Duodenal mucosa (tissue), 2 donors: Measurements from ENCODE around the gene ST3GAL5.
A peak's percentile ranks its signal among the peaks of the same experiment; 100 is the strongest.
"Not testable (repeated sequence)": the region's sequence is repeated elsewhere in the genome, so short reads cannot be mapped to it uniquely, and the experiment has no call there.

Source experiments
- H3K27ac ChIP-seq: one replicate; pipeline ENCODE4 v1.7.0; 2013; ENCODE audit warnings: low read depth, low read length
- H3K27me3 ChIP-seq, 2 donors: one replicate each; pipeline ENCODE4 v1.7.0; 2013; ENCODE audit warnings: low read length in 2 of 2, control low read depth in 1 of 2; ENCODE audit not compliant: insufficient read depth in 2 of 2, control insufficient read depth in 1 of 2
- H3K36me3 ChIP-seq, 2 donors: one replicate each; pipeline ENCODE4 v1.7.0; 2013; ENCODE audit warnings: low read length in 2 of 2, control low read depth in 1 of 2; ENCODE audit not compliant: insufficient read depth in 2 of 2, control insufficient read depth in 1 of 2
- H3K4me1 ChIP-seq, 2 donors: one replicate each; pipeline ENCODE4 v1.7.0; 2013; ENCODE audit warnings: low read length in 2 of 2, control low read depth in 1 of 2; ENCODE audit not compliant: insufficient read depth in 2 of 2, control insufficient read depth in 1 of 2
- H3K4me3 ChIP-seq, 2 donors: one replicate each; pipeline ENCODE4 v1.7.0; 2013; ENCODE audit warnings: low read length in 2 of 2, low read depth in 1 of 2
- H3K9ac ChIP-seq, 2 donors: one replicate each; pipeline ENCODE4 v1.7.0; 2013; ENCODE audit warnings: low read length in 2 of 2, low read depth in 1 of 2
- H3K9me3 ChIP-seq, 2 donors: one replicate each; pipeline ENCODE4 v1.7.0; 2013; ENCODE audit warnings: low read length in 2 of 2, control low read depth in 1 of 2; ENCODE audit not compliant: control insufficient read depth in 1 of 2

ST3GAL5 gene

DNA sequence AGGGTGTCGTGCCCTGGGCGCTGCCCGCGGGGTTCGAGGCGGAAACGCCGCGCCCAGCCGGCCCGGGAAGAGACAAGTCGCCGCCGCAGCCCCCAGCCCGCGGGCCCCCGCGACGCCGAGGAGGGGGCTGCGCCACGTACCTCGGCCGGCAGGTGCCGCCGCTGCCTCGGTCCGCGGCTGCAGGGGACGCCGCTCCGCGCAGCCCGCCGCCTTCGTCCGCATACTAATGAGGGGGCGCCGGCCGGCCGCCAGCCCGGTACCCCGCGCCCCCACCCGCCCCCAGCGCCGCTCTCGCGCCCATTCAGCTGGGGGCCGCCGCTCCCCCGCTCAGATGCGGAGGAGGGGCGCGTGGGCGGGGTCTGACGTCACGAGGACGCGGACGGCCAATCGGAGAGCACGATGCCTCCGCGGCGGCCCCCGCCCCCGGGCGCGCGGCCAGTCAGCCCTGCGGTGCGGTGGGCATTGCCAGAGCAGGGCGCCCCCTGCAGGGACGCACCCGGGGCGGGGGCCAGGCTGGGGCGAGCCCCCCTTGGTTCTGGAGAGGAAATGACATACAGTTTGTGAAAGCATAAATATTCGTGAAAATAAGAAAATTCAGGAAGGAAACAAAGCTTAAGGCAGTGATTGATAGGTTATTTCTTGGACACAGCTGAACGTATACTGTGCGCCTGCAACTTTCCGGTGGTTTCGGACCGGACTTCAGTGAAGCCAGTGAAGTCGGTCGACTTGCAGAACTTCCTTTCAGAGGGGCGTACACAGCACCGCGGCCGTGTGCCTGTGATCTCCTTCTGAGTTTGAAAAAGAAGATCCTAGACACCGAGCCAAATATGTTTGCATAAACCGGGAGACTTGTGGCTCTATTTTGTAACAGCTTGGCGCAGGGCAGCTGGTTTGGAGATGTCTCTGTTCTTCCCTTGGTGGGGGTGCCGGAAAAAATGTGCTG, at the start of gene ST3GAL5:
Gene ST3GAL5, minus strand, starts transcription at position 307 of the 943 bp plus-strand sequence. Its CDS starts 85 bp downstream, at position 222.
- Histone ChIP-seq H3K36me3 (no peaks in the 10 kb centered on the region), H3K4me3 (peak within 1 kb of the TSS; percentile 78 to 82), H3K9ac (peak within 1 kb of the TSS; percentile 63 to 71), H3K9me3 (no peaks in the 10 kb centered on the region), H3K4me1 (peaks cover 16 to 32% of the 10 kb centered on the region in 2 donors), H3K27ac (peak within 1 kb of the TSS; percentile 39), H3K27me3 (no peaks in the 10 kb centered on the region)

DNA sequence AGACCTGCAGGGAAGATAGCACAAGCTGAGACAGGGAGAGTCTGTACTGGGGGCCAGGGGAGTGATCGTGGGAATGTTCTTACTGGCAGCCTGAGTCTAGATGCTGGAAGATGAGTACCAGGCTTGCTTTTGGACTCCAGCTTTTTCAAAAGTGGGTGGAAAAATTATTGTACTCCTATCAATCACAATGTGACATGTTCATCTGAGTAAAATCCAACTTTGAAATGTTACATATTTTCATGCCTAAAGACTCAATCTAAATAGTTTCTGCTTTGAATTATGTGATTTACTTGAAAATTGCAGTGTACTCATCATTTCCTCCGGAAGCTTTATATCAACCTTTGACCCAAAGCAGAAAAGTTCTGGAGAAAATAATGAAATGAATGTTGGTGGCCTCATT, 49.7 kb upstream of the ST3GAL5 start:
- Histone ChIP-seq H3K4me3 (no peak overlapping the region), H3K36me3 (no peaks in the 10 kb centered on the region), H3K9me3 (peaks cover 9% of the 10 kb centered on the region in 2 donors), H3K4me1 (no peaks in the 10 kb centered on the region), H3K9ac (no peak overlapping the region), H3K27ac (no peak overlapping the region), H3K27me3 (no peaks in the 10 kb centered on the region)

DNA sequence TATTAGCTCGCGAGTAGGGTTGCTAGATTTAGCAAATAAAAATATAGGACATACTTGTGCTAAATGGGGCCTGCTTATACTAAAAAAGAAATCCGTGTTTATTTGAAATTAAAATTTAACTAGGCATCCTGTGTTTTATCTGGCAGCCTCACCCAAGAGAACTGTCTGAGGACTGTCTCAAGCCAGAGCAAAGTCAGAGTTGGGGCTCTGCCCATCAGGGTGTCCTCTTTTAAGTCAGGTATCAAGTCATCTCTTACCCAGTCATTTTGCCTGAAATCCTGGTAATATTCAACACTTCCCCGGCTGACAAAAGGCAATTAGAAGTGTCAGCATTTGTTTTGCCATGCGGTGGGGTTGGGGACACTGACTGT, 48.3 kb upstream of the ST3GAL5 start:
- no peak overlapping the region for H3K9ac ChIP-seq
- no peaks in the 10 kb centered on the region for H3K36me3 ChIP-seq
- no peak overlapping the region for H3K4me3 ChIP-seq
- no peaks in the 10 kb centered on the region for H3K4me1 ChIP-seq
- H3K27ac ChIP-seq, result no peak overlapping the region
- H3K27me3 ChIP-seq, result no peaks in the 10 kb centered on the region
- H3K9me3 ChIP-seq, result peaks cover 1 to 3% of the 10 kb centered on the region in 2 donors

DNA sequence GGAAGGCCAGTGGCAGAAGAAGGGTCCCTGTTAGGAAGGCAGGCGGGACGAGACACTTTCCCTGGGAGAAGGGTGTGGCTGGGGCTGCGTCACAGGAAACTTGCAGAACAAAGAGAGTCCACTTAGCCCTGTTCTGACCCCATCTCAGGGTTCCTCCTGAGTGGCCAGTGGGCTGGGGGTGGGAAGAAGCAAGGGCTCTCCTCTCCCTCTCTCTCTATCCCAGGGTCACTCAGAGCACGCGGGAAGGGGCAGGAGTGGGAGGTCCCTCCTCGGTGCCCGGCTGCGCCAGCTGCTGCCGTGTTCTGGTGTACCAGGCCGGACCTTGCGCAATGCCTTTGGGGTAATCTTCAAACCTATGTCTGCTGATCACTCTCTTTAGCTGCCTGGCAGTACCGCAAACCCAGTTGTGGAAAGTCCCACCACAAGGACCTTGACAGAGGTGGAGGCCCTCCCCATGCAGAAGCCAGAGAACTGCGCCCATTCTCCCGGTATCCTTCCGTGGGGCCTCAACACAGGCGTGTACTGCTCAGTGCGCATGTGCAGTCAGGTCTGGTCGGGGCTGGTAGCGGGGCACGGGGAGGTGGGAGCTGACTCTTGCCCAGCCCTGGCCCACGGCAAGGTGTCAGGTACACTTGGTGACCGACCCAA, 47.8 kb upstream of the ST3GAL5 start:
- H3K36me3 ChIP-seq, result no peaks in the 10 kb centered on the region
- no peaks in the 10 kb centered on the region for H3K9me3 ChIP-seq
- H3K27me3 ChIP-seq, result no peaks in the 10 kb centered on the region
- H3K4me3 ChIP-seq, result no peak overlapping the region
- no peaks in the 10 kb centered on the region for H3K4me1 ChIP-seq
- H3K27ac ChIP-seq, result no peak overlapping the region
- H3K9ac ChIP-seq, result no peak overlapping the region

DNA sequence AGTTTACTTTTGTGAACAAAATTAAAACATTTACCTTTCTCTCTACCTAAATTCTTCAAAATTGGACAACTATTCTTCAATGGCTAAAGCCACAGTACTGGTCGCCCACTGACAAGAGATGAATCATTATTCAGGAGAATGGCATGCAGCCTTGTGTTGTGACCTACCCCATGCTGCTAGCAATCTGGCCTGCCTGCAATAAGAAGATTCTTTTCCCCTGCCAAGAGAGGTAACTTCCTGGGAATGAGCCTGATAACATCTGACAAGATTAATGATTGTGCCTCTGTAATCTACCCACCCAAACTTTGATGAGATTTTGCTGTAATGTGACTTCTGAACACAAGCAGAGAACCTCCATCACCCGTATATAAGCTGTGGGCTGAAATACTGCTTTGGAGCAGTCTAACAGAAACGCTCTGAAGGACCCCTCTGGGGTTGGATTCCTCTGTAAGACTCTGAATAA, 47.0 kb upstream of the ST3GAL5 start:
- no peaks in the 10 kb centered on the region for H3K27me3 ChIP-seq
- no peak overlapping the region for H3K27ac ChIP-seq

DNA sequence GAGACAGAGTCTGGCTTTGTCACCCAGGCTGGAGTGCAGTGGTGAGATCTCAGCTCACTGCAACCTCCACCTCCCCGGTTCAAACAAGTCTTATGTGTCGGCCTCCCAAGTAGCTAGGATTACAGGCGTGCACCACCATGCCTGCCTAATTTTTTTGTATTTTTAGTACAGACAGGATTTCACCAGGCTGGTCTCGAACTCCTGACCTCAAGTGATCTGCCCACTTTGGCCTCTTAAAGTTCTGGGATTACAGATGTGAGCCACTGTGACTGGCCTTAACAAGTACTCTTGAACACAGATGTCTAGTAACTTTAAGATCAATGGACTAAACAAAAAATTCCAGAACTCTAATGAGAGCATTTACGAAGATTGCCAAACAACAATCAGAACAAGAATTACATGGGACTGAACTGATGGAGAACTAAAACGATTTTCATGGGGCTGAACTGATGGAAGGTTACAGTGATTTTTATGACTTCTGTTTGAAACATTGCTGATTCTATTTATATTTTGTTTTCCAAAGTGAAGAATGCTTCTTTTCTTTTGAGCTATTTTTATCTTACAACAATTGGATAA, 46.5 kb upstream of the ST3GAL5 start:
- Histone ChIP-seq H3K9me3 (no peaks in the 10 kb centered on the region), H3K4me3 (no peak overlapping the region), H3K27me3 (no peaks in the 10 kb centered on the region), H3K4me1 (no peaks in the 10 kb centered on the region), H3K9ac (no peak overlapping the region), H3K36me3 (no peaks in the 10 kb centered on the region), H3K27ac (no peak overlapping the region)

More for the DNA sequence above, 47.0 kb upstream of the ST3GAL5 start:
- Histone ChIP-seq H3K9ac (no peak overlapping the region), H3K4me3 (no peak overlapping the region), H3K9me3 (no peaks in the 10 kb centered on the region), H3K4me1 (no peaks in the 10 kb centered on the region), H3K36me3 (no peaks in the 10 kb centered on the region)

DNA sequence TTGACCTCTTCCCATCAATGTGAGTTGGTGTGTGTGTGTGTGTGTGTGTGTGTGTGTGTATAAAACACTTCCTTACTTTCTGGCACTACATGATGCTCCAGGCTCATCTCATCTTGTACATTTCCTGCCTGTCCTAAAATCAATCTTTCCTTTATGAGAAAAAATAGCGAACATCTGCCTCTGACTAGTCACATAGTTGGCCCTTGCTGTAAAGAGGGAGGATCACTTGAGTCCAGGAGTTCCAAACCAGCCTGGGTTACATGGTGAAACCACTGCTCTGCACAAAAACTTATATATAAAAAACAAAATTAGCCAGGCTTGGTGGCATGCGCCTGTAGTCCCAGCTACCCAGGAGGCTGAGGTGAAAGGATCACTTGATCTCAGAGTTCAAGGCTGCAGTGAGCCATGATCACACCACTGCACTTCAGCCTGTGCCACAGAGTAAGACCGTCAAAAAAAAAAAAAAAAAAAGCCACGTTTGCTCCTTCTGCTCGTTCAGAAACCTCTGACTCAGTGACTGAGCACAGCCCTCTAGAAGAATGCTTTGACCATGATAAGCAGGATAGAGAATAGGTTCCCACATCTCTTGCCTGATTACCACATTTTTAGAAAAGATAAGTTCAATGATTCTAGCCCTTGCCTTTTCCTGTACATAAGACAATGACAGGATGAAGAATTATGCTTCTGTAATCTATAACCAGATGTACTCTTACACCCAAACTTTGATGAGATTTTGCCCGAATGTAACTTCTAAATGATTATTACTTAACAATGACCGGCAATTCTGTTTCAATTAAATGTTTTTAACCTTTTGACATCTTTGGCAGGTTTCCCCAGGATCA, 45.2 kb upstream of the ST3GAL5 start:
- Histone ChIP-seq H3K36me3 (no peaks in the 10 kb centered on the region), H3K4me1 (no peaks in the 10 kb centered on the region), H3K4me3 (no peak overlapping the region), H3K9me3 (no peaks in the 10 kb centered on the region), H3K27me3 (no peaks in the 10 kb centered on the region), H3K9ac (no peak overlapping the region), H3K27ac (no peak overlapping the region)

DNA sequence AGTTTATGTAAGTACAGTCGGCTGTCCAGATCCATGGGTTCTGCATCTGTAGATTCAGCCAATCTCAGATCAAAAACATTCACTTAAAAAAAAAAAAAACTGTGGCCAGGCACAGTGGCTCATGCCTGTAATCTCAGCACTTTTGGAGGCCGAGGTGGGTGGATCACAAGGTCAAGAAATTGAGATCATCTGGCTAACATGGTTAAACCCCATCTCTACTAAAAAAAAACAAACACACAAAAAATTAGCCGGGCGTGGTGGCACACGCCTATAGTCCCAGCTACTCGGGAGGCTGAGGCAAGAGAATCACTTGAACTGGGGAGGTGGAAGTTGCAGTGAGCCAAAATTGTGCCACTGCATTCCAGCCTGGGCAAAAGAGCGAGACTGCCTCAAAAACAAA, 42.4 kb upstream of the ST3GAL5 start:
- not testable (repeated sequence) for H3K27me3 ChIP-seq, H3K36me3 ChIP-seq, H3K4me3 ChIP-seq, H3K9ac ChIP-seq, H3K27ac ChIP-seq, H3K9me3 ChIP-seq, H3K4me1 ChIP-seq

DNA sequence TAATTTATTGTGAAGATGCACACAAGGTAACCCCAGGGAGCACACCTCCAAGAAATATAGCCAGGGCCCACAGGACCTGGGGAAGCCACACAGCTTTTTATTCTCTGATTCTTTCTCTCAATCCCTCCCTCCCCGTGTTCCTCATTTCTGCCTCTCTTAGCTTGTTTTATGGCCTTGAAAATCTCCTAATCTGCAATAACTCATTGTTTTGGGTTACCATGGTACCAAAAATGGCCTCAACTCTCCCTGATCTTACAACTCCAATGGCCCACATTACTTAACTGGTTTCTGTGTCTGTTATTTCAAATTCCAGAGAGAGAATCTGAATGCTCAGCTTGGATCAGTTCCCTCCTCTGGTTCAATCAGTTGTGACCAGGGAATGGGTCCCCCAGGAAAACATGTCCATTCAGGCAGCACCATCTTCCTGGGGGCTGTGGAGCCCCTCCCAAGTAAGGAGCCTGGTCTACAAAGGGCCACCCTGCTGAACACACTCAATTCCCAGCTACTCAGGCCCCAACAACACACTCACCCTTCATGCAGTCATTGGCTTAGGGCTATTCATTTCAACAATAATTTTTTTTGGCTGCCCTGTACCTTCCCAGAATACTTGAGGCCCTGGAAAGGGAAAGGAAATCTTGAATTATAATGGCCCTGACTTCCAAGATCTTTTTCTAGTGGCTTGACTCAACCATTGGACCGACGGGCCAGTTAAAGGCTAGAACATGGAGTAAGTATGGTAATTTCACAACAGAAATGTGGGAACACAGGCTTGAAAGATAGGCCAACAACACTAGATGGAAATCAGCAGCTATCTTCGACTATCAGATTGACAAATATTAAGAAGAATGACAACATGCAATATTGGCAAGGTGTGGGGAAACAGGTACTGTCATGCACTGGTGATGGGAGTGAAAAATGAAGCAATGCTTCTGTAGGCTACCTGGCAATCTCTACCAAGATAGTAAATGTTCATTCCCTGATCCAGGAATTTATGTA, 41.6 kb upstream of the ST3GAL5 start:
- no peak overlapping the region for H3K9ac ChIP-seq
- no peaks in the 10 kb centered on the region for H3K36me3 ChIP-seq
- no peaks in the 10 kb centered on the region for H3K27me3 ChIP-seq
- H3K27ac ChIP-seq, result no peak overlapping the region
- H3K4me3 ChIP-seq, result no peak overlapping the region
- H3K4me1 ChIP-seq, result no peaks in the 10 kb centered on the region
- no peaks in the 10 kb centered on the region for H3K9me3 ChIP-seq
